ENCODE results near the gene PLG.
"Not testable (repeated sequence)": the region's sequence is repeated elsewhere in the genome, so short reads cannot be mapped to it uniquely, and the experiment has no call there.

Gene PLG

GRCh38 chr6:160801418-160801817, 99.4 kb downstream of the PLG start:
- H3F3A ChIP-seq (ENCODE audit: insufficient read depth, low read length), result no peaks in the 10 kb centered on the region
- no peak overlapping the region for H3K4me3 ChIP-seq (ENCODE audit: low read length)
- H3K27me3 ChIP-seq (replicated peaks; ENCODE audit: insufficient read depth, low read length), result no peaks in the 10 kb centered on the region
- TF ChIP-seq EZH2 (optimal IDR thresholded peaks at IDR 0.05; ENCODE audit: low read depth, low read length) (no peak), CTCF (IDR thresholded peaks at IDR 0.05; ENCODE audit: low read length) (no peak), EZH2phosphoT487 (IDR thresholded peaks at IDR 0.05; ENCODE audit: low read length) (no peak)
- no peaks in the 10 kb centered on the region for H3K9me3 ChIP-seq (replicated peaks; ENCODE audit: insufficient read depth, low read length)
- no peak overlapping the region for H2AFZ ChIP-seq (ENCODE audit: low read length)
- DNase-seq, result no peak
- no peaks in the 10 kb centered on the region for H3K79me2 ChIP-seq (ENCODE audit: low read length)
- no peaks in the 10 kb centered on the region for H4K20me1 ChIP-seq (ENCODE audit: insufficient read depth, low read length)
- no peak overlapping the region for H3K9ac ChIP-seq (ENCODE audit: low read length)
- H3K9me2 ChIP-seq (replicated peaks; ENCODE audit: insufficient read depth, low read length), result no peaks in the 10 kb centered on the region
- no peaks in the 10 kb centered on the region for H3K4me1 ChIP-seq (ENCODE audit: low read length)
- no peak overlapping the region for H3K4me2 ChIP-seq (ENCODE audit: low read depth, low read length)
- no peaks in the 10 kb centered on the region for H3K36me3 ChIP-seq (replicated peaks; ENCODE audit: insufficient read depth, low read length)
- no peak overlapping the region for H3K27ac ChIP-seq (ENCODE audit: low read length)

GRCh38 chr6:160802049-160802448, 100.0 kb downstream of the PLG start:
- H3K79me2 ChIP-seq (ENCODE audit: low read length); H3K27ac ChIP-seq (ENCODE audit: low read length); H3K4me2 ChIP-seq (ENCODE audit: low read depth, low read length); H3K9me3 ChIP-seq (replicated peaks; ENCODE audit: insufficient read depth, low read length); H2AFZ ChIP-seq (ENCODE audit: low read length); H4K20me1 ChIP-seq (ENCODE audit: insufficient read depth, low read length); H3K4me1 ChIP-seq (ENCODE audit: low read length); H3K9ac ChIP-seq (ENCODE audit: low read length); H3K9me2 ChIP-seq (replicated peaks; ENCODE audit: insufficient read depth, low read length); H3F3A ChIP-seq (ENCODE audit: insufficient read depth, low read length); DNase-seq; H3K4me3 ChIP-seq (ENCODE audit: low read length); H3K27me3 ChIP-seq (replicated peaks; ENCODE audit: insufficient read depth, low read length); H3K36me3 ChIP-seq (replicated peaks; ENCODE audit: insufficient read depth, low read length): not testable (repeated sequence)
